Measurements from ENCODE around the gene CSAD.

GRCh38 chr12:53180220-53180930 is at the start of gene CSAD, which contains the start of gene ZNF740:
- TF ChIP-seq PATZ1 (CRISPR knock-in tag; IDR thresholded peaks at IDR 0.05; ENCODE audit: borderline replicate concordance) = no peak; the same call in 1 of the 2 replicates
- TF ChIP-seq BACH2 (CRISPR knock-in tag; IDR thresholded peaks at IDR 0.05; ENCODE audit: borderline replicate concordance) = no peak
- TF ChIP-seq RARB (CRISPR knock-in tag; IDR thresholded peaks at IDR 0.05) = no peak
- no peak for TF ChIP-seq TCF4 (CRISPR knock-in tag; IDR thresholded peaks at IDR 0.05; ENCODE audit: borderline replicate concordance)
- no peak for TF ChIP-seq SNAI2 (CRISPR knock-in tag; IDR thresholded peaks at IDR 0.05)
- no peak for TF ChIP-seq ZC3H10 (CRISPR knock-in tag; IDR thresholded peaks at IDR 0.05)

All from SK-N-SH treated with all-trans-retinoic acid at 6 μM for 48 hours (cell line).